Hepatocyte (in vitro differentiated cells): ENCODE results near the gene CCDC8. TPM values are rescaled to one million over a fixed set of nuclear protein-coding genes. Genes with fewer than 3 reads are reported as not detected.
A peak's percentile ranks its signal among the peaks of the same experiment; 100 is the strongest.

ENCODE experiments used
- DNase-seq: peaks from one replicate; pipeline ENCODE4 v3.0.0-alpha.2; 2016; ENCODE audit warnings: low spot score
- H2AFZ ChIP-seq: fragments of 200-600 bp; sonication (generic); 2 replicates; pipeline ENCODE4 v1.6.0; 2016; ENCODE audit warnings: antibody characterized with exemption, mild to moderate bottlenecking
- H3K27ac ChIP-seq: fragments of 200-600 bp; sonication (generic); 2 replicates; pipeline ENCODE4 v1.5.1; 2016; ENCODE audit warnings: mild to moderate bottlenecking
- H3K27me3 ChIP-seq: fragments of 200-600 bp; sonication (generic); 2 replicates; pipeline ENCODE4 v1.6.1; 2016
- H3K36me3 ChIP-seq: fragments of 200-600 bp; sonication (generic); replicated peaks from 2 replicates; pipeline ENCODE4 v1.5.1; 2016; ENCODE audit warnings: low read depth; ENCODE audit not compliant: insufficient read depth
- H3K4me1 ChIP-seq: fragments of 200-600 bp; sonication (generic); 2 replicates; pipeline ENCODE4 v1.5.1; 2016; ENCODE audit warnings: mild to moderate bottlenecking, moderate library complexity; ENCODE audit not compliant: insufficient read depth
- H3K4me2 ChIP-seq: fragments of 200-600 bp; sonication (generic); 2 replicates; pipeline ENCODE4 v1.6.0; 2016
- H3K4me3 ChIP-seq: fragments of 200-600 bp; sonication (generic); 2 replicates; pipeline ENCODE4 v1.5.1; 2016; ENCODE audit warnings: mild to moderate bottlenecking
- H3K79me2 ChIP-seq: fragments of 200-600 bp; sonication (generic); 2 replicates; pipeline ENCODE4 v1.6.0; 2017; ENCODE audit warnings: mild to moderate bottlenecking
- H3K9me2 ChIP-seq: fragments of 200-600 bp; sonication (generic); replicated peaks from 2 replicates; pipeline ENCODE4 v1.6.0; 2017; ENCODE audit warnings: mild to moderate bottlenecking; ENCODE audit not compliant: insufficient read depth
- H3K9me3 ChIP-seq: fragments of 200-600 bp; sonication (generic); 2 replicates; pipeline ENCODE4 v1.5.1; 2016; ENCODE audit warnings: low read depth, mild to moderate bottlenecking
- H4K20me1 ChIP-seq: fragments of 200-600 bp; sonication (generic); 2 replicates; pipeline ENCODE4 v1.6.0; 2016; ENCODE audit warnings: mild to moderate bottlenecking; ENCODE audit not compliant: insufficient read depth, poor library complexity, severe bottlenecking
- EZH2 ChIP-seq: fragments of 200-600 bp; sonication (generic); IDR thresholded peaks from 2 replicates; pipeline ENCODE4 v1.6.1; 2016; ENCODE audit warnings: antibody characterized with exemption, mild to moderate bottlenecking, borderline replicate concordance
- EZH2phosphoT487 ChIP-seq: fragments of 200-600 bp; sonication (generic); IDR thresholded peaks from one replicate; pipeline ENCODE4 v1.6.1; 2018; ENCODE audit warnings: antibody characterized with exemption, mild to moderate bottlenecking, low read depth, moderate library complexity; ENCODE audit not compliant: unreplicated experiment, severe bottlenecking
- WGBS: methylation state at CpG from one replicate; pipeline ENCODE4 v1.1.6; 2016; ENCODE audit warnings: low lambda C conversion rate; ENCODE audit errors: missing lambda C conversion rate; 5-methylcytosine and 5-hydroxymethylcytosine counted together
- polyA plus RNA-seq: library from polyadenylated mRNA; unstranded; fragments of >200 nt; fragmentation: Nextera tagmentation; extraction: Ambion mirVana; gene quantifications from 2 replicates; pipeline ENCODE4 v1.2.1, GENCODE V29; 2016
- total RNA-seq: library from RNA; depleted of rRNA; stranded (reverse); fragments of >200 nt; gene quantifications from 2 replicates; pipeline ENCODE4 v1.2.3, GENCODE V29; 2014
- TF ChIP-seq, protein P1 (sequence below): fragments of 200-600 bp; sonication (generic); IDR thresholded peaks from 2 replicates; pipeline ENCODE4 v1.5.1; 2016; ENCODE audit warnings: antibody characterized with exemption, mild to moderate bottlenecking; ENCODE audit not compliant: poor library complexity

CCDC8 gene
- total and polyA plus RNA-seq, 2 experiments from 2014 or later = 51.7 to 55.9 TPM

DNA sequence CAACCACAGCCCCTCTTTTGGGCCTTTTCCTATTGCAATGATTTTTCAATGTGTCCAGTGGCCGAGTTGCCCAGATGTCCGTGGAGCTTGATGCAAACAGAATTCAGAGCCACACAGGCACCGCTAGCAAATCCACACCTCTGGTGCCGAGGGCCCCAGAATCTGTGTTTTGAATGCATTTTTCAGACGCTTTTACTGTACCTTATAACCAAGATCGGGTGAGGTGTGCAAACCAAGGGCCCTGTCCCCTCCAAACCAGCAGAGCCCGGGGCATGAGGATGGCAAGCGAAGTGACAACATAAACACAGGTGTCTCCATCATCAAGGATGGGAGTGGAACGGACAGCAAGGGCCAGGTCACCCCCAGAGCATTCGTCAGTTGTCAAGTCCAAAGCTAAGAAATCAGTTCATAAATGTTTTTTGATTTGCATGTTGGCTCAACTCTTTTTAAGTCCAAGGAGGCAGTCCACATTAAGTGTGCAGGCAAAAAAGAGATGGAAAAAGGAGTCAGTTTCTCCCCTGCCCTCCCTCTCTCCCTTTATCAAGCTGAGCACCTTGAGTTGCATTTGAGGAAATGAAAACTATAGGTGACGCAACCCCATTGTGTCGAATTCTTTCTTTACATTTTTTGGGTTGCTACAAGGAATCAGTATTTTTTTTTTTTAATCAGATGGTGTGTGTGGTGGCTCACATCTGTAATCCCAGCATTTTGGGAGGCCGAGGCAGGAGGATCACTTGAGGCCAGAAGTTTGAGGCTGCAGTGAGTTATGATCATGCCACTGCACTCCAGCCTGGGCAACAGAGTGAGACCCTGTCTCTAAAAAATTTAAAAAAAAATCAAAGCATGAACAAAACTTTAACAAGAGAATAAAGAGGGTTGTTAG is 2.9 kb downstream of the CCDC8 start:
- WGBS = 93% methylated on average over 13 of the region's 13 CpGs
- Histone ChIP-seq H3K79me2 (peaks cover 39% of the 10 kb centered on the region), H3K27me3 (no peaks in the 10 kb centered on the region), H3K36me3 (no peaks in the 10 kb centered on the region), H3K9me2 (no peaks in the 10 kb centered on the region), H3K27ac (no peak overlapping the region), H3K4me2 (peak overlapping the region; percentile 95), H3K9me3 (no peaks in the 10 kb centered on the region), H2AFZ (no peak overlapping the region), H3K4me1 (peaks cover 59% of the 10 kb centered on the region), H4K20me1 (peaks cover 21% of the 10 kb centered on the region), H3K4me3 (no peak overlapping the region)
- no peak for DNase-seq
- TF ChIP-seq EZH2phosphoT487 (no peak), EZH2 (no peak)
- TF ChIP-seq, protein P1, sequence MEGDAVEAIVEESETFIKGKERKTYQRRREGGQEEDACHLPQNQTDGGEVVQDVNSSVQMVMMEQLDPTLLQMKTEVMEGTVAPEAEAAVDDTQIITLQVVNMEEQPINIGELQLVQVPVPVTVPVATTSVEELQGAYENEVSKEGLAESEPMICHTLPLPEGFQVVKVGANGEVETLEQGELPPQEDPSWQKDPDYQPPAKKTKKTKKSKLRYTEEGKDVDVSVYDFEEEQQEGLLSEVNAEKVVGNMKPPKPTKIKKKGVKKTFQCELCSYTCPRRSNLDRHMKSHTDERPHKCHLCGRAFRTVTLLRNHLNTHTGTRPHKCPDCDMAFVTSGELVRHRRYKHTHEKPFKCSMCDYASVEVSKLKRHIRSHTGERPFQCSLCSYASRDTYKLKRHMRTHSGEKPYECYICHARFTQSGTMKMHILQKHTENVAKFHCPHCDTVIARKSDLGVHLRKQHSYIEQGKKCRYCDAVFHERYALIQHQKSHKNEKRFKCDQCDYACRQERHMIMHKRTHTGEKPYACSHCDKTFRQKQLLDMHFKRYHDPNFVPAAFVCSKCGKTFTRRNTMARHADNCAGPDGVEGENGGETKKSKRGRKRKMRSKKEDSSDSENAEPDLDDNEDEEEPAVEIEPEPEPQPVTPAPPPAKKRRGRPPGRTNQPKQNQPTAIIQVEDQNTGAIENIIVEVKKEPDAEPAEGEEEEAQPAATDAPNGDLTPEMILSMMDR = no peak

DNA sequence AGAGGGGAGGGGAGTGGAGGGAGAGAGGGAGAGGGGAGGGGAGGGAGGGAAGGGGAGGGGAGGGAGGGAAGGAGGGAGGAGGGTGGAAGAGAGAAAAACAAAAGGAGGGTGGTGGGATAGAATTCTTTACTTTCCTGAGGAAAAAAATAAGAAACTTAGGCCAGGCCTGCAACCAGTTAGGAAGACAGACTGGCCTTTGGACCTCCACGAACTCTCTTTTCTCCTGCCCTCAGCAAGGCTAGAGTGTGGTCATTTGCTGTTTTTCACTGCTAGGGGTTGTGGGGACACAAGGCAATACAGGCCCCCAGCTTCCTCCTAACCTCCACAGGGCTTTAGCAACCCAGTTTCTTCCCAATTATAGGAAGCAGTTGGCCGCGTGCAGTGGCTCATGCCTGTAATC is 4.2 kb downstream of the CCDC8 start:
- TF ChIP-seq EZH2phosphoT487 = no peak
- no peak for TF ChIP-seq EZH2
- TF ChIP-seq, protein P1 = no peak
- Histone ChIP-seq H3K4me1 (peaks cover 64% of the 10 kb centered on the region), H3K36me3 (no peaks in the 10 kb centered on the region), H3K4me3 (no peak overlapping the region), H3K4me2 (peak overlapping the region; percentile 79), H3K9me3 (no peaks in the 10 kb centered on the region), H3K27me3 (no peaks in the 10 kb centered on the region), H3K9me2 (no peaks in the 10 kb centered on the region), H3K27ac (peak overlapping the region; percentile 78), H3K79me2 (peaks cover 39% of the 10 kb centered on the region), H2AFZ (no peak overlapping the region), H4K20me1 (peaks cover 21% of the 10 kb centered on the region)
- 55% methylated on average over 3 of the region's 3 CpGs for WGBS
- DNase-seq = peak; percentile 24

DNA sequence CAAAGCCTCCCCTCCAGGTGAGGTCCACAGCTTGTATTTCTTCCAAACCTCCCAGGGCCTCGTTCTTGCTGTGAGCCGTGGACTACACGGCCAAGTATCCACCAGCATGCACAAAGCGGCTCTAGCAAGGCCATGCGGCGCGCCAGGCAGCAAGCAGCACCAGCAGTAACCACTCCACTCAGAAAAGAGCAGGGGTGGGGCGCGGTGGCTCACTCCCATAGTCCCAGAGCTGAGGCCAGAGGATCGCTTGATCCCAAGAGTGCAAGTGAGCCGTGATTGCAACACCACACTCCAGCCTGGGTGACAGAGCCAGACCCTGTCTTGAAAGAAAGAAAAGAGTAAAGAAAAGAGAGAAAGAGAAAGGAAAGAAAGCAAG is 4.7 kb downstream of the CCDC8 start:
- peaks cover 21% of the 10 kb centered on the region for H4K20me1 ChIP-seq
- no peak overlapping the region for H2AFZ ChIP-seq
- H3K79me2 ChIP-seq = peaks cover 39% of the 10 kb centered on the region
- no peak overlapping the region for H3K4me3 ChIP-seq
- H3K4me2 ChIP-seq = peak overlapping the region; percentile 79
- peak; percentile 83 for DNase-seq
- H3K27ac ChIP-seq = peak overlapping the region; percentile 89
- 6% methylated on average over 11 of the region's 11 CpGs for WGBS
- H3K4me1 ChIP-seq = peaks cover 59% of the 10 kb centered on the region
- H3K9me2 ChIP-seq = no peaks in the 10 kb centered on the region
- TF ChIP-seq EZH2 = no peak
- no peak for TF ChIP-seq EZH2phosphoT487
- TF ChIP-seq, protein P1 = no peak
- H3K27me3 ChIP-seq = no peaks in the 10 kb centered on the region
- no peaks in the 10 kb centered on the region for H3K9me3 ChIP-seq
- H3K36me3 ChIP-seq = no peaks in the 10 kb centered on the region
